NCI-H2107 treated with DMSO at 0.1 percent for 48 hours (cell line): ENCODE data around the gene NEUROD2.

Experiments
- DNase-seq: peaks from one replicate; lab custom pipeline; 2025; ENCODE audit not compliant: unreplicated experiment; lab: John Stamatoyannopoulos, UW

The NEUROD2 gene

DNA sequence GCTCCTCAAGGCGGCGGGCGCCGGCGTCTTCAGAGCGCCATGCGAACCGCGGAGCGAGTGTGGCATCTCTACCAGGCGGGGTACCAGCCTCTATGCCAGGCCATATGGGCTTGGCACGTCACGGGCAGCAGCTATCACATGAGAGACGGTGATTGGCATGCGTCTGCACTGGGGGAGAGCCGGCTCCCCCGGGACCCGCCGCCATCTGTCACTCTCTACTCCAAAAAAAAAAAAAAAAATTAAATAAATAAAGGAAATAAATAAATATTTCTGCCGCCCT lies at the start of gene NEUROD2:
Gene NEUROD2, minus strand, starts transcription at position 70 of the 280 bp plus-strand sequence. CDS start 1,321 bp downstream, outside the sequence.
- no peak for DNase-seq

DNA sequence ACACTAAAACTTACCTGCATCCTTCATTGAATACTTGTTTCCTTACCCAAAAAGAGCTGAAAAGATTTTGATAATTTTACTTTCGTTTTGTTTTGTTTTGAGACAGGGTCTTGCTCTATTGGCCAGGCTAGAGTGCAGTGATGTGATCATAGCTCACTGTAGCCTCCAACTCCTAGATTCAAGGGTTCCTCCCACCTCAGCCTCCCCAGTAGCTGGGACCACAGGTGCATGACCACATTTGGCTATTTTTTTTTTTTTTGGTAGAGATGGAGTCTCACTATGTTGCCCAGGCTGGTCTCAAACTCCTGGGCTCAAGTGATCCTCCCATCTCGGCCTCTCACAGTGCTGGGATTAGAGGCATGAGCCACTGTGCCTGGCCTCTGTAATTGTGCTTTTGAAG lies 47.4 kb upstream of the NEUROD2 start:
- DNase-seq: no peak

DNA sequence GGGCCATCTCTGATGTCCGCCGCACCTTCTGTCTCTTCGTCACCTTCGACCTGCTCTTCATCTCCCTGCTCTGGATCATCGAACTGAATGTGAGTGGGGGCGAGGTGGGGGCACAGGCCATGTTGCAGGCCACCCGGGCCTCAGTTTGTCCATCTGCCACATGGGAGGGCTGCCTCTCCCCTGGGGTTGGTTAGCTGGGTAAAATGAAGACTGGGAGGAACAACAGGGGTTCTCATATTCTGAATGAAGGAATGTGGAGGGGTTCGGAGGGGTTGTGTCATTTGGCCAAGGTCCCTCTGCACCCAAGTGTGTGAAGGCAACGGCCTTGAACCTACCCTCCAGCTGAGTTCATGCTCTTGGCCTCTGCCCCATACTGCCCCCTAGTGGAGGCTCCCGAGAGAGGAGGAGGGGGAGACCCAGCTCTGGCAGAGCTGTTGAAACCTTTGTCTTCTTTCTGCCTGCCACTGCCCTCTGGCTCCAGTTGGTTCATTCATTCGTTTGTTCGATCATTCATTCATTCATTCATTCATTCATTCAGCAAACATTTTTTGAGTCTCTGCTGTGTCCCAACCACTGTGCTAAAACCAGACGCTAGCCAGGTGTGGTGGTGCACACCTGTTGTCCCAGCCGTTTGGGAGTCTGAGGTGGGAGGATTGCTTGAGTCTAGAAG lies 46.1 kb upstream of the NEUROD2 start:
- no peak for DNase-seq

DNA sequence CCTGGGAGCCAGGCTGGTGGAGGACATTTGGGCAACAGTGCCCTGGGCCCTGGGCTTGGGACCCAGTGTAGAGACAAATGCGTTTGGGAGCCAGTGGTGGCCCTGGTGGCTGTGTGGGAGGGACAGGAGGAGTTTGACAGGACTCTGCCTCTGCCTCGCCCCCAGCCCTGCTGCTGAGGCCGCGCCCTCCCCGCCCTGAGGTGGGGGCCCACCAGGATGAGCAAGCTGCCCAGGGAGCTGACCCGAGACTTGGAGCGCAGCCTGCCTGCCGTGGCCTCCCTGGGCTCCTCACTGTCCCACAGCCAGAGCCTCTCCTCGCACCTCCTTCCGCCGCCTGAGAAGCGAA lies 45.6 kb upstream of the NEUROD2 start:
- DNase-seq: no peak

DNA sequence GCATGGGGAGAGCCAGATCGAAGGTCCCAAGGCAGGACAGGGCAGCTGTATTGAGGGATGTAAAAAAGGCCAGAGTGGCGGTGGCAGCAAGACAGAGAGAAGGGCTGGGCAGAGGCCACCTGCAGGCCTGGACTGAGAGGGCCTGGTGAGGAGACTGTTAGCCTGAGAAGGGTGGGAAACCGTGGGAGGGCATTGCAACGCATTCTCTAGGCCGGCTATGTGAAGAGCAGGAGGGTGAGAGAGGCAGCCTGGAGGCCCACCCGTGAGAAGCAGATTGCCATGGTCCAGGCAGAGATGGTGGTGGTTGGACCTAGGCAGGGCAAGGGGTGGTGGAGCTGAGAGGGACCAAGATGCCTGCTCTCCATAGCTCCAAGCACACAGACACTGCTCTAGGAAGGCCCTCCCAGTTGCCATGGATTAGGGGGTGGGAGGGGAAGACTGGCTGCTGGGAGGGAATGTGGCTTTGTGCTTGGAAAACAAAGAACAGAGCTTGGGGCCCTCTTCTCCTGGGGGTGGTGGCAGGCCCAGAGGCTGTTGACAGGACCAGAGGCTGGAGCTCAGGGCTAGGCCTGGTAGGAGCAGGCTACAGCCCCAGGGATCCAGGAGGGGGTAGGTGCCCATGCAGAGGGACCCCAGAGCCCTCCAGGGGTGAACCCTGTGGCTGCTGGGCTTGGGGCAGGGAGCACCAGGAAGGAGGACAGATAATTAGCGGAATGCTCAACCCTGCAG lies 45.0 kb upstream of the NEUROD2 start:
- DNase-seq: no peak

DNA sequence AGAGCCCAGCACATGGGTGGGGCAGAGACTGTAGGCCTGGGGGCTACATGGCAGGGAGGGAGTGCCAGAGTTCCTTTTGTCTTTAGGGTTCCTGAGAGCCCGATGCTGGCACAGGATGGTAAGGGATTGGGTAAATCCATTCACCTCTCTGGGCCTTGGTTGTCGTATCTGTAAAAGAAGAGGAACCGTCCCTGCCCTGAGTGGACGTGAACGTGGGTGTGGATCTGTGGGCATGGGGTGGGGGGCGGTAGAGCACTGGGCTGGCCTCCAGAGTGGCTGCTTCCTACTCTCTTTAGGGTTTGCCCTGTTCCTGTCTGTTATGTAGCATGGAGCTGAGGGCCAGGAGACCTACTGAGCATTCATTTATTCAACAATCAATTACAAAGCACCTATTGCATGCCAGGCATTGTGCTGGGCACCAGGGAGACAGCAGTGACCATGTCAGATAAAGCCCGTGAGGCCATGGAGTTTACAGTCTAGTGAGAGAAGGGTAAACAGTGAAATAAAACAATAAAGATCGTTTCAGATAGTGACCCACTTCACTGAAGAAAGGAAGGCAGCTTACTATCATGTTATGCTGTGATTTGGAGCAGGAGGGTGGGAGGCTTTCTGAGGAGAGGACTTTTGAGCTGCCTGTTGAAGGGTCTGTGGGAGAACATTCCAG lies 44.3 kb upstream of the NEUROD2 start:
- DNase-seq: no peak

DNA sequence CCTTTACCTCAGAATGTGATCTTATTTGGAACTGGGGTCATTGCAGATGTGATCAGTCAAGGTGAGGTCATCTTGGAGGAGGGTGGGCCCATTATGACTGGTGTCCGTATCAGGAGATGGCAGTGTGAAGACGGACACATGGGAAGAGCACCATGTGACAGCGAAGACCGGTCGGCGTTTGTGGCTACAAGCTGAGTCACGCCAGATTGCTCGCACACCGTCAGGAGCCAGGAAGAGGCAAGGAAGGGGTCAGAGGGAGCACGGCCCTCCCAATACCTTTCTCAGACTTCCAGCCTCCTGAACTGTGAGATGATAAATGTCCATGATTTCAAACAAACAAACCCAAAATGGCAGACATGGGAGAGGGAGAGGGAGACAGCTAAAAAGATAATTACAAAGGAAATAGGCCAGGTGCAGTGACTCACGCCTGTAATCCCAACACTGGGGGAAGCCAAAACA lies 42.4 kb upstream of the NEUROD2 start:
- DNase-seq: no peak

DNA sequence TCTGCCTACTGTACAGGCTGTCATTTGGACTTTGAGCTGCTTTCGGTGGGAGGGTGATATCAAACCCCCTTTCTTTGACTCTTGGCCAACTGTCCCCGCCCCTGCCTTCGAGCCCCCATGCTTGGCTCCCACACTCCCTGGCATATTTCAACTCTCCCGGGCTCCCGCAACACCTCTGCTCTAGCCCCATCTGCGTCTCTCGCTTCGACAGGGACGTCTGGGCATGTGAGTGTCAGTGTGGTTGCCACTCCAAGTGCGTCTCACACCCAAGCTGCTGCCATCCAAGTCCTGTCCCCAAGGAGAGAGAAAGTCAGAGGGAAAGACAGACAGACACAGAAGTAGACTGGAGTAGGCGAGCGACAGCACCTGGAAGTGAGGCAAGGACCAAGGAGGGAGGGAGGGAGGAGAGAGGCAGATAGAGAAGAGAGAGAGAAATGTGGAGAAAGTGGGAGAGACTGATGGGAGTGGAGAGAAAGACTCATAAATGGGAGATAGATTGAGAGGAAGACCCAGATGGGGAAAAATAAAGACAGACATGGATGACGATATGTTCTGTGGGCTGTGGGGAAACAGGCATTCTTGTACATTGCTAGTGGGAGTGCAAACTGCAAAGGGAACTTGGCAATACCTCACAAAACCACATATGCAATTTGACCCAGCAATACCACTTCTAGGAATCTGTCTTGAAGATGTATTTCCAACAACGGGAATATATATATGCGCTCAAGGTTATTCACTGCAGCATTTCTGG lies 41.1 kb upstream of the NEUROD2 start:
- DNase-seq: no peak

DNA sequence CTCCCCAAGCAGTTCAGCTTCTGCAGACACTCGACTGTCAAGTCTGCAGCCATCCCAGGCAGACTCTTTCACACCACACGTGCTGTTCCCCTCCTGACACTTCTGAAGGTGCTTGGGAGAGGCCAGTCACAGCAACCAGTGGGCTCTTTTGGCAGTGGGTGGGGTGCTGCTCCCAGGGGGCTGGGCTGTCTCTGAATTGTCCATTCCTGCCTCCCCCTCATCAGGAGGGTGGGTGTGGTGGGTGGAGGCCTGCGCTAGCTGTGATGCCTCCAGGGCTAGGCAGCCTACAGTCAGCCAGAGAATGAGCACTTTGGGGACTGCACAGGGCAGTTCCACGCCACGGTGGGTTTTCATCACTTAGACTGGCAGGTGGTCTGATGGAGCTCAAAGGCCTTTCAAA lies 39.5 kb upstream of the NEUROD2 start:
- DNase-seq: no peak

DNA sequence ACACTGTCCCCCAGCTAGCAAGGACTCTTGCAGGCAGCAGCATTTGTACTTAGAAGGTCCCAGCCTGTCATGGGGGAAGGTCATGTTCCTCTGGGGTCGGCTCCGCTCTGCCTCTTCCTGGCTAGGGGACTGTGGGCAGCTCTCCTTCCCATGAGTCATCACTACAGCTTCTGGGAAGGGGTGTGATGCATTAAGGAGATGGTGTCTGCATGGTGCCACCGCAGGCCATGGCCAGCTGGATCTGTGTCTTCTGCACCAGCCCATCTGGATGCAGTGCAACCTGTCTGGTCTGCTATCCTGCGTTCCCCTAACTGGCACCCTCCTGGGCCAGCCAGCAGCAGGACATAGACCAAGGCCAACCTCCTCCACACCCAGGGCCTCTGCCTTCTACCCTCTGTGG lies 35.6 kb upstream of the NEUROD2 start:
- no peak for DNase-seq

DNA sequence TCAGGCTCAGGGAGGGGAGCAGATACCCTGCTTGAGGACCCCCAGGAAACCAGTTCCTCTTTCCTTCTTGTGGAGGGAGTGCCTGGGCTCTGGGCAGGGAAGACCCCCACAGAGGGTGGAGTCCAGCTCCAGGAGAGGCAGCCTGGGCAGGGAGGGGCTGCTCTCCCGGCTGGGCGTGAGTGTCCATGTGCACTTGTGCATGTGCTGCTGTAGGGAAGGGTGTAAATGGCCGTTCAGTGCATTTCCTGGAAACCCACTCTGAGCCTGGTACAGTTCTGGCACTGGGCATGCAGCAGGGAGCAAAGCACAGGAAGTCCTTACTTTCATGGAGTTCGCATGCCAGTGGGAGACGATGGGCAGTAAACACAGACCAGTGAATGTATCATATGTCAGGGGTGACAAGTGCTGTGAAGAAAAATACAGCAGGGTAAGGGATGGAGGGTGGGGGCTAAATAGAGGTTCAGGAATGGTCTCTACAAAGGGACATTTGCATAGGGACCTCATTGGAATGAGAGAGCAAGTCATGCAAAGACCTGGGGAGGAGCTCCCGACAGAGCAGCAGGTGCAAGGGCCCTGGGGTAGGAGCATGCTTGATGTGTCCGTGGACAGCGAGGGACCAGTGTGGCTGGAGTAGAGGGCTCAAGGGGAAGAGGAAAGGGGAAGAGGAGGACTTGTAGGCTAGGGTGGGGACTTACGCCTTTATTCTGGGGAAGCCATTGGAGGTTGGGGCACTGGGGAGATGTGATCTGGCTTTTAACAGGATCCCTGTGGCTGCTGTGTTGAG lies 34.8 kb upstream of the NEUROD2 start:
- no peak for DNase-seq

DNA sequence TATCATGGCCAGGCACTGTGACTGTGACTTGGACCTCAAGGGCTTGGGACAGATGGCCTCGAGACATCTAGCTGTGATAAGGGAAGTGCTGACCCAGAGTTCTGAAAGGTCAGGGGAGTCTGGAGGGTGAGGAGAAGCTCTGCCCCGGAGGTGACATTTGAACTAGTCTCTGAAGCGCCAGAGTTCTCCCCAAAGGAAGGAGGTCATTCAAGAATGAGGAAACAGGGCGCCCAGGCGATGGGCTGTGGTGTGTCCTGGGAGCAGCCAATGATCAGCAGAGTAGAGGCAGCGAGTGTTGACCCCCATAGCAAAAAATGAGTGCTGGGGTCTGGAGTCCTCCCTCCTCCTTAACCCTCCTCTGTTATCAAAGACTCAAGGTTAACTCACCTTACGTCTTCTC lies 34.2 kb upstream of the NEUROD2 start:
- DNase-seq: no peak

DNA sequence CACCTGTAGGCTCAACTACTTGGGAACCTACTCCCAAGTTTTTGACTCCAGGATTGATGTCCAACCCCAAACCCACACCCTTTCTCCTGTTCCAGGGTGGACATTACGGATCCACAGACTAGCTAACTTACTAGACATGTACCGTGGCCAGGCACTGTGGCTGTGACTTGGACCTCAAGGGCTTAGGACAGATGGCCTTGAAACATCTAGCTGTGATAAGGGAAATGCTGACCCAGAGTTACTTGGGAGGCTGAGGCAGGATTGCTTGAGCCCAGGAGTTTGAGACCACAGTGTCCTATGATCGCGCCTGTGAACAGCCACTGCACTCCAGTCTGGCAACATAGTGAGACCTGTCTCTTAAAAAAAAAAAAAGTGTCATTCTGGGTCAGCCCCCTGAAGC lies 33.4 kb upstream of the NEUROD2 start:
- DNase-seq: no peak

DNA sequence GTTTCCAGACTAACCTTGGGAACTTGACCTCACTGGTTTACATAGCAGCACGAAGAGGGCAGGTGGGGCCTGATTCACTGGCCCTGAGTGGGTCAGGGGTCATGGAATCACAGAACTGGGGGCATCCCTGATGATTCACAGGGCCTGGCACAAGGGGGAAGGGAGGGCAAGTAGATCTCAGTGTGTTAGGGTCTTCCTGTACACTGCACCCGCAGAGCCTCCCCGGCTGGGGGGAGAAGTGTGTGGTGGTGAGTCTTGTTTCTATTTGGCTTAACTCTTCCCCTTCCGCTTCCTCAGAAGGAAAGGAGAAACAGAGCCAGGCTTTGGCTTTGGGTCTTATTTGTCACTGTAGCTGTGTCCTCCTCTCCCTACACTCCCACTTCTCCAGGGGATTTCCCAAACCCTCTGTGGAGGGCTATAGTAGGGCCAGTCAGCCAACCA lies 32.9 kb upstream of the NEUROD2 start:
- DNase-seq: no peak

DNA sequence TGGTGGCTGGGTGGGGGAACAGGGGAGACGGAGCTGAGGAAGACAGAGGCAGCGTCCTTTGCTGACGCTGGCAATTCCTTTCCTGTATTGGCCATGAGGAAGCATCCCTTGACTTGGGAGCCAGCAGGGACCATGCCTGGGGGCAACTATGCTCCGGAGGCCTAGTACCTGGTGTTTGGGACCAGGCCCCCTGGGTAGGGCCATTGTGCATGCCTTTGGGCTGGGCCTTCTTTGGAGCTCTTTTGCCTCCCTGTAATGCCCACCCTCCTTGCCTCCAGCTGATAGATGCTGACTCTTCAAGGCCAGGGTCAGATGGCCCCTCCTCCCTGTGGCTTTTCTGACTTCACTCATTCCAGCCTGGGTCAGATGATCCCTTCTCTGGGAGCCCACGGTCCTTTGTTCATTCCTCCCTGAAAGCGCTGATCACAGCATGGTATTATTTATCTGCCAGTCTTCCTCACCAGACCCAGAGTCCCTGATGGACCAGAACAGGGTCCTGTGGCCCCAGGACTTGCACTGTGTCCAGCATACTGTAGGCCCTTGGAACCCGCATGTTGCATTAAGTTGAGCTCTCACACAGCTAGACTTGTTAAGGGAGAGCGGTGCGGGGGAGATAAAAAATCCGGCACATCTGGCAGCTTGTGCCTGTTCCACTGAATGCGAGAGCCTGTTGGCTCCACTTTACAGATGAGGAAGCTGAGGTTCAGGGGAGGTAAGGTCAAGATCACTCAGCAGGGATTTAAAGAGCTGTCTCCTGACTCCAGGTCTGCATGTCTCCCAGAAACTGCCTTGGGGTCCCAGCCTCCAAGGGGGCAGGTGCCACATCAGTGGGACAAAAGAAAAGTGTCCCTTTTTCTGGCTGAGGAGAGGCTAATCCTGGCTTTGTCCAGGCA lies 32.1 kb upstream of the NEUROD2 start:
- DNase-seq: no peak

DNA sequence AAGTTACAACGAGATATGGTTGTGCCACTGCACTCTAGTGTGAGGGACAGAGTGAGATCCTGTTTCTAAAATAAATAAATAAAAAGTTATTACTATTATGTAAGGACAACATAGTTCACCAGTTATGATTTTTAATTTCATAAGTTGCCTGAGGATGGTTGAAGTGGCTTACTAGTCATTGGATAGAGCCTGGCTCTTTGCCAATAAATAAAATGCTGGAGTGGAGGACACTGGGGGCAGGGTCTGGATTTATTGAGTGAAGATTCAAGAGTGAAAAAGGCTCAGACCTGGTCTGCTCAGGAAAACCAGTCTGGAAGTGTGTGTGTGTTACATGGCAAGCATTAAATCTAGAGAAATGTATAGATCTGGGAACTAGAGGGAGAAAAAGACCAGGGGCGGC lies 31.3 kb upstream of the NEUROD2 start:
- no peak for DNase-seq

DNA sequence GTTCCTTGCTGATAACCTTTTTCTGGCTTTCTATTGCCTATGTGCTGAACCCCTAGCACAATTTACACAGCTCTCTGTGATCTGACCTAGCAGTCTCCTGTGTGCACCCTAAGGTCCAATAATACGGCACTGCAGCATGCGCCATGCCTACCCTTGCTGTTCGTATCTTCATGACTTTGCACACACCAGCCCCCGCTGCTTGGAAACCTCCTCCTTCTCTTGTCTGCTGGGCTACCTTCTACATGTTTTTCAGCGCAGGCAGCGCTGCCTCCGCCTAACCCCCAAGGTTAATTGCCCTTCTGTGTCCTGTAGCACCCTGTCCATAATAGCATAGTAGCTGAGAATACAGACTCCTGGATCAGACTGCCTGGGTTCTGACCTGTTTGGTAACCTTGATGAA lies 30.6 kb upstream of the NEUROD2 start:
- no peak for DNase-seq

DNA sequence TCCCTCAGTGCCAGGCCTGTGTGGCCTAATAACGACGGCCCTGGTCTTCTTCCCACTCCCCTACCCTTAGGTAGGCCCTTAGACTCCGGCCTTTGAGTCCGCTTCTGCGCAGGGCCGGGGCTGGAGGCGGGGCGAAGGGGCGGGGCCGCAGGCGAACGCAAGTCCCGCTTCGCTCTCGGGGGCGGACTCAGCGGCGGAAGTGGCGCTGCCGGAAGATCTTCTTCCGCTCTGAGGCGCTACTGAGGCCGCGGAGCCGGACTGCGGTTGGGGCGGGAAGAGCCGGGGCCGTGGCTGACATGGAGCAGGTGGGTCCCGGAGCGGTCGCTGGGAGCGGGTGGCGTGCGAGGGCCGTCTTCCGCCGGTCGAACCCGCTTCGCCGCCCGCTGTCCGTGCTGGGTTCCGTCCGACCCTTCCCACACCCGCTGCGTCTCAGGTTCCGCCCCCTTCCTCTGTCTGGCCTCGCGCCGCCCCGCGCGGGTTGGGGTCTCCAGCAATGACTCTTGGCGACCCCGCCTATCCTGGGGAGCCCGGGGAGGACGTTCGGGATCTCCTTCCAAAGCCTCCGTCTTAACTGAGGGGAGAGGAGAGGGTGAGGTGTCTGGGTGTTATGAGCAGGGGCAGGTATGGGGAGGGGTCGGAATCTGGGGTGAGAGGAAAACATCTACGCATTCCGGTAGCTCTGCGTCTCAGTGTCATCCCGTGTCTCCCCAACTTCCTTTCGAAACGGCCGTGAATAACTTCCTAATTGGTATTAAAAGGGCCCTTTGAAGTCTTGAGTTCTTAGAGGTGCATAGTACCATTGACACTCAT lies 29.4 kb upstream of the NEUROD2 start, which contains the start of gene STARD3:
Gene STARD3, plus strand, starts transcription at position 218 of the 810 bp plus-strand sequence. CDS start 16,388 bp downstream, outside the sequence.
- peak; percentile 21 for DNase-seq

DNA sequence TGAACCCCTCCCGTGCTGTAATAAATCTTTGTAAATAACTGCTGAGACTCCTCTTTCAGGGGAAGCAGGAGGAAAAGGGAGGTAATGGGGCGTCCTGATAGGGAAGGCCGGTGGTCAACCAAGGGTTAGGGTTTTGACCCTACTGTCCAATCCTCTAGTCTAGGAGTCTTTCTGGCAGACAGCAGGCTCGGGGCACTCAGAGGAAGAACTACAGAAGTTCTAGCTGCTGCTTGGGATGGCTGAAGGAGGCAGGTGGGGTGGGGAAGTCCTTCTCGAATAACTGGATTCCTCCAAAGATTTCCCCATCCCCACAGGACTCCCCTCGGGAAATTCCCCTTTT lies 28.8 kb upstream of the NEUROD2 start:
- no peak for DNase-seq
